DMS153 (cell line): ENCODE measurements around the gene KRTAP10-6.
"Not testable (repeated sequence)": the region's sequence is repeated elsewhere in the genome, so short reads cannot be mapped to it uniquely, and the experiment has no call there.

Experiments used
- DNase-seq: peaks from one replicate; lab custom pipeline; 2025; lab: John Stamatoyannopoulos, UW

Gene KRTAP10-6

DNA sequence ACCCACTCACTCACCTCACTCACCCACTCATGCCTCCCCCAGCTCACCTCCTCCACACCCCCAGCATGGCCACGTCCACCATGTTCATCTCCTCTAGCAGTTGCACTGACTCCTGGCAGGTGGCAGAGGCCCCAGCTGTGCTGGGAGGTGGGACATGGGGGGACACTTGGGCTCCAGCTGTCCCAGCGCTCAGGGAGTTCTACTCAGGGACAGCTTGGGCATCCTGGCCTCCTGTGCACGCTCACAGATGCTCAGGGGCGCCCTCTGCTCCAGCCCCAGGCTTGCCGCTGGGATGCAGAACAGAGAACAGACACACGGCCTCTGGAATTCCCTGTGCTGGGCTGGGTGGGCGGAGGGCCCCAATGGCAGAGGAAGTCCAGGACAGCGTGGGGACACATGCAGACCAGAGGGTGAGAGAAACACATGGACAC, 24.8 kb upstream of the KRTAP10-6 start:
- DNase-seq = no peak

DNA sequence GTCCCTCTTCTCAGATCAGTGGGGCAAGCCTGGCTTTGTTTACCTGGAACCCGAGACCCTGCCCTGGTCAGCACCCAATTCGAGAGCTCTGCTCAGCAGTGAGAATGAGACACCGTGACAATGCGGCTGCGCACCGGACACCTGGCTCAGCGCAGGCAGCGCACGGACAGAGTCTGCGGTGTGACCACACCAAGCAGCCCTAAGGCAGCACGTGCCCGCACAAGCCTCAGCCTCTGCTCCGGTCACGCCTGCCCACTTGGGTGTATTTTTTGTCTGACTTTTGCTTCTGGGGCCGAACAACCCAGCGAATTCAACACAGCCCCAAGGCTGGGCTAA, 24.3 kb upstream of the KRTAP10-6 start:
- DNase-seq = no peak

DNA sequence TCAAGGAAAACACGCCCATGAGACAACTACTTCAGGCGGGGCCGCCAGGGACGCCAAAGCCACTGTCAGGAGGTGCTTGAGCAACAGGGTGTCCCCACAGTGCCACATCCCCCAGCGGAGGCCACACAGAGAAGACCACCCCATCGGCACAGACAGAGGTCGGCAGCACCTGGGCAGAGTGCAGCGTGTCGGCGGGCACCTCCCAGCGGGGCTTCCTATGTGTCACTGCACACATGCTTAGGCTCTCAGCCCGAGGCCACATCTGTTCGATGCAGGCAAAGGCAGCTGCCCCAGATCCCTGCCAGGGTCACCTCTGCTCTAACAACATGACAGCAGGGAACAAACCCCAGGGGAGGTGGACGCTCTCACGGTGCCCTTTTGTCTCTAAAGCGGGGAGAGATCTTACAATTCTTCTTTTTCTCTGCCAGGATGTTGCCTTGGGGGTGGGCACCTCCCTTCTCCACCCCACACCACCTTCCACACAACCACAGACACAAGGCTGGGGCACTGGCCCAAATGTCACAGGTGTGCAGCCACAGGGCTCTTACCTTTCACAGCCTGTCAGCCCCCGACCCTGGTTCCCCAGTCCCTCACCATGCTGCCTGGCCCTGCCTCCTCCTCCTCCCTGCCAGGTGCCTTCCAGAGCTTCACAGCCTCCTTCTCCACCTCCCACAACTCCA, 23.7 kb upstream of the KRTAP10-6 start:
- no peak for DNase-seq

DNA sequence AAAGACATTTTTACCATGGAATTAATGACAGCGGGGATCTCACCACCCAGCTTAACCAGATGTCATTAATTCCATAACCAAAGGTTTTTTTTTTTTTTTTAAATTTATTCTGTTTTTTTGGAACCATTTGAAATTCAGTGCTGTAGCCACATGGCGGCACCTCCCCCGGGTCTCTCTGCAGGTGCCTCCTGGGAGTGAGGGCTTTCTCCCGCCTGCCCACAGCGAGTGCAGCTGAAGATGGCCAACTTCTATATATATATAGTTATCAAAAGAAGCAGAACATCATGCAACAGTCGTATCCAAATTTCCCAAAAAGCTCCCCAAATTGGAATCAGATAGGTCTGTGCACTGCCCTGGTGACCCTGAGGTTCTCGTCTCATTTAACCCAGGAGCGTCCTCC, 23.2 kb upstream of the KRTAP10-6 start:
- DNase-seq = no peak

GRCh38 chr21:44614961-44615391, 22.7 kb upstream of the KRTAP10-6 start:
- no peak for DNase-seq

DNA sequence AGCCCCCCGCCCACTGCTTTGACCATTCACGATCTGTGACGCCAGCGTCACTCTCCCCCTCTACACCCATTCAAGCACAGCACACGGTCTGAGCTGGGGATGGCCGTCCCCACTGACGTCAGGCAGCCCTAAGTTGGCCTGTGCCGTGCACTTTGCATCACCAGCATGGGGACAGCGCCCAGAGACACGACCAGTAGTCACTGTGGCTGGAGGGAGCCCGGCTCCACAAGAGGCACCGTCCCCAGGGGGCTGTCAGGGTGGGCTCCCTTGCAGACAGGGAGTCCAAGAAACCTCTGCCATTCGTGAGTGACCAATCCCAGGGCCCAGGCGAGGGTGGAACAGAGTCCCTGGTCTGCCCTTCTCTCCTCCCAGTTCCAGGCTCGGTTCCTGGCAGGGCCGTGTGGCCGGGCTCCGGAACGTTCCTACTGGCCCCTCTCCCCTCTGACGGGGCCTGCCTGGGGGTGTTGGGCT, 21.9 kb upstream of the KRTAP10-6 start:
- no peak for DNase-seq

- DNase-seq = no peak
Observed at GRCh38 chr21:44613386-44614155, 21.3 kb upstream of the KRTAP10-6 start.

DNA sequence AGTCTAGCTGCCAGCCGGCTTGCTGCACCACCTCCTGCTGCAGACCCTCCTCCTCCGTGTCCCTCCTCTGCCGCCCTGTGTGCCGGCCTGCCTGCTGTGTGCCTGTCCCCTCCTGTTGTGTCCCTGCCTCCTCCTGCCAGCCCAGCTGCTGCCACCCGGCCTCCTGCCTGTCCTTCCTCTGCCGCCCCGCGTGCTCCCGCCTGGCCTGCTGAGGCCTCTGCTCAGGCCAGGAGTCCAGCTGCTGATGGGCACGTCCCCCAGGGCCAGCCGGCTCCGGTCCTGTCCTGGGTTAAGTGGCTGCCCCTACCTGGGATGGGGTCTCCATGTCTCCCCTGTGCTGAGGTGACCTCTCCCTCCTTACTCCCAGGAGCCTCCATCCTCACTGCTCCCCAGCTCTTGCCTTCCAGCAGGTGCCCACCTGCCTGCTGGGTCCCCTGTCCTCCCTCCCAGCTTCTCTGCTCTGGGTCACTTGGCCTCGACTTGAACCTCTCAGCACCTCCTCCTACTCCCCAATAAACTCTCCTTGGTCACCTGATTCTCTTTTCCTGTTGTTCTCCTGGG, 20.4 kb upstream of the KRTAP10-6 start:
- no peak for DNase-seq

- DNase-seq = no peak
Observed at GRCh38 chr21:44612029-44612486, 19.8 kb upstream of the KRTAP10-6 start, which contains the start of gene KRTAP10-8. KRTAP10-8 (plus strand) TSS chr21:44612079; CDS start chr21:44612101, 22 bp downstream.

- DNase-seq = no peak
Observed at GRCh38 chr21:44611551-44611950, 19.2 kb upstream of the KRTAP10-6 start.

DNA sequence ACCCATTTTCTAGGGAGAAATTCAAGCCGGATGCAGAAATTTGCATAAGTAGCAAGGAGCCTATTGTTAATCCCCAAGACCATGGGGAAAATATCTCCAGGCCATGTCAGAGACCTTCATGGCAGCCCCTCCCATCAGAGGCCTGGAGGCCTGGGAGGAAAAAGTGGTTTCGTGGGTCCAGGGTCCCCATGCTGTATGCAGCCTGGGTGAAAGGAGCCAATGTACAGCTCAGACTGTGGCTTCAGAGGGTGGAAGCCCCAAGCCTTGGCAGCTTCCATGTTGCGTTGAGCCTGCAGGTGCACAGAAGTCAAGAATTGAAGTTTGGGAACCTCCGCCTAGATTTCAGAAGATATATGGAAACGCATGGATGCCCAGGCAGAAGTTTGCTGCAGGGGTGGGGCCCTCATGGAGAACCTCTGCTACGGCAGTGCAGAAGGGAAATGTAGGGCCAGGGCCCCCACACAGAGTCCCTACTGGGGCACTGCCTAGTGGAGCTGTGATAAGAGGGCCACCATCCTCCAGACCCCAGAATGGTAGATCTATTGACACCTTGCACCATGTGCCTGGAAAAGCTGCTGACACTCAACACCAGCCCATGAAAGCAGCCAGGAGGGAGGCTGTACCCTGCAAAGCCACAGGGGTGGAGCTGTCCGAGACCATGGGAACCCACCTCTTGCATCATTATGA, 18.0 kb upstream of the KRTAP10-6 start:
- DNase-seq = not testable (repeated sequence)

DNA sequence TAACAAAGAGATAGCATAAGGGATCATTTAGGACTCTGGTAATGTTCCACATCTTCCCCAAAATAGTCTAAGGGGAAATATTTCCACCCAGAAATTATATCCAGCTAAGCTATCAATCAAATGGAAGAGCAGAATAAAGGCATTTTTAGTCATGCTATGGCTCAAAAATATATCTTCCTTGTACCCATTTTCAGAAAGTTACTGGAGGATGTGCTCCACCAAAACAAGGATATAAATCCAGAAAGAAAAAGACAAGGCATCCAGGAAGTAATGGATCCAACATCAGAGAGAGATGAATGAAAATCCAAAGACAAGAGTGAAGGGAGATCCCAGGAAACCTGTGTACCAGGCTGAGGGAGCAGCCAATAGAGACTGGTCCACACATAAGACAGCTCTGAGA, 16.9 kb upstream of the KRTAP10-6 start:
- no peak for DNase-seq

DNA sequence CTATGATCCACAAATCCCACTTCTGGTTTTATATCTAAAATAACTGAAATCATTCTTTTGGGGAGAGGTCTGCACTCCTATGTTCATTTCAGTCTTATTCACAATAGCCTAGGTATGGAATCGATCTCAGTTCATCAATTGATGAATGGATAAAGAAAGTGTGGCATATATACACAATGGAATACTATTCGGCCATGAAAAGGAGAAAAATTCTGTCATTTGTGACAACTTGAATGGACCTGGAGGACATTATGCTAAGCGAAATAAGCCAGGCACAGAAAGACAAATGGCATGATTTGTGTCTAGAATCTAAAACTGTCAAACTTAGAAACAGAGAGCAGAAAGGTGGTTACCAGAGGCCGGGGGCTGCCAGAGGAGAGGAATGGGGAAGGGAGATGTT, 14.2 kb upstream of the KRTAP10-6 start:
- DNase-seq = no peak

- DNase-seq = no peak
Observed at GRCh38 chr21:44603911-44604310, 11.6 kb upstream of the KRTAP10-6 start.

DNA sequence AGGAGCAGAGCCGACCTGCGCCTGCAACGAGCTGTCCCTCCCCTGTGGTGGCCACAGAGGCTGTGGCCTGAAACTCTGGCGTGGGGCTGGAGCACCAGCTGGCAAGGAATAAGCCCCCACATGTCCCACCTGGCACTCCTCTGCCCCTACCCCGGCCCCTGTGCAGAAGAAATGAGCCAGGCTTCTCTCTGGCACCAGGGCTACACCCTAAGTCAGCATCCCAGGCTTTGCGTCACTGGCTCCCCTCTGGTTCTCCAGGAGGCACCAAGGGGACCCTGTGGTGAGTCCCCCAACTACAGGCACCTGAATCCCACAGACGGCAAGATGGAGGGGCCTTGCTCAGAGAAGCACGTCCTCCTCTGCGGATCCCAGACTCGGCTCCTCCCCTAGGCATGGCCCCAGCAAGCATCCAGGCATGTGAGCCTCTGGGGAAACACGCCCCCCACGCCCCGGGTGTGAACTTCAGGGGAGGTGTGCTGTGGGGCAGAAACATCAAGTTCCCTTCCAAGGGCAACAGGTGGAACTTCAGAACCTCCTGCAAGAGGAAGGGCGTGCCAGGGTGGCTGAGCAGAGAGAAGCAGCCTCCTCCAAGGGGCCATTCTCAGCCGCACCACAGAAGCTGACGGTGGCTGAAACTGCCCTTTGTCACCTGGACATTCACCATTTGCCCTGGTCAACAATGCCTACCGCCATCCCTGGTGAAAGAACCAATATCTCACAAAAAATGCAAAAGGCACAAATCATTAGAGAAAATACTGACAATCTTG, 11.0 kb upstream of the KRTAP10-6 start:
- DNase-seq = no peak

GRCh38 chr21:44602463-44602850, 10.2 kb upstream of the KRTAP10-6 start:
- DNase-seq = no peak

DNA sequence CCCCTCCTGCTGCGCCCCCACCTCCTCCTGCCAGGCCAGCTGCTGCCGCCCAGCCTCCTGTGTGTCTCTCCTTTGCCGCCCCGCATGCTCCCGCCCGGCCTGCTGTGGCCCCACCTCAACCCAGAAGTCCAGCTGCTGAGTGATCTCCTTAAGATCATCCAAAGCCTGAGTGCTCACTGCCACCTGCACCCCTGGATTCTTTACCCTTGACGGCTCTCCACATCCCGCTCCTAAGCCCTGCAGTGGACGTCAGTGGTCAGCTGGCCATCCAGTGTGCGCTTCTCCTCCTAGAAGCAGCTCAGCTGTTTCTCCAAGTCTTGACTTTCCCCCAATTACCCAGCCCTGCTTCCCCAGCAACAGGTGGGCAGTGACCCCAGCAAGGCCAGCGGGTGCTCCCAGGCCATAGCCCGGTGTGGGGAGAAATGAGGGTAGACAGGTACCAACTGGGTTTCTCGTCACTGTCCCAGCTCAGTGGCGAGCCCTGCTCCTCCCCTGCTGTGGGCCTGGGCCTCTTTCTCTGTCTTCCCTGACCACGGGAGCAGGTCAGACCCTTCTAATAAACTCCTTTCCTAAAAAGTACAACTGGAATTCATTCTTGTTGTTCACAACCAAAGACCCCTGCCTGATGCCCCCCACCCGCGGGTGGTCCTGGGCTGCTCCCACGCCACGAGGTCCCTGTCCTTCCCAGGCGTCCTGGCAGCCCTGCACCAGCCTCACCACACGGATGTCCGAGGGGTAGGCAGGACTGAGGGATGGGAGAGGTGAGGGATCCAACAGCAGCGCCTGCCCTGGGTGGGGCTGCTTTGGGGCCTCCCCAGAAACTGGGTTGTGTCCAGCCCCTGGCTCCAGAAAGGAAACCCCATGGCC, 9.5 kb upstream of the KRTAP10-6 start:
- no peak for DNase-seq

- DNase-seq = not testable (repeated sequence)
Observed at GRCh38 chr21:44601091-44601490, 8.8 kb upstream of the KRTAP10-6 start.

DNA sequence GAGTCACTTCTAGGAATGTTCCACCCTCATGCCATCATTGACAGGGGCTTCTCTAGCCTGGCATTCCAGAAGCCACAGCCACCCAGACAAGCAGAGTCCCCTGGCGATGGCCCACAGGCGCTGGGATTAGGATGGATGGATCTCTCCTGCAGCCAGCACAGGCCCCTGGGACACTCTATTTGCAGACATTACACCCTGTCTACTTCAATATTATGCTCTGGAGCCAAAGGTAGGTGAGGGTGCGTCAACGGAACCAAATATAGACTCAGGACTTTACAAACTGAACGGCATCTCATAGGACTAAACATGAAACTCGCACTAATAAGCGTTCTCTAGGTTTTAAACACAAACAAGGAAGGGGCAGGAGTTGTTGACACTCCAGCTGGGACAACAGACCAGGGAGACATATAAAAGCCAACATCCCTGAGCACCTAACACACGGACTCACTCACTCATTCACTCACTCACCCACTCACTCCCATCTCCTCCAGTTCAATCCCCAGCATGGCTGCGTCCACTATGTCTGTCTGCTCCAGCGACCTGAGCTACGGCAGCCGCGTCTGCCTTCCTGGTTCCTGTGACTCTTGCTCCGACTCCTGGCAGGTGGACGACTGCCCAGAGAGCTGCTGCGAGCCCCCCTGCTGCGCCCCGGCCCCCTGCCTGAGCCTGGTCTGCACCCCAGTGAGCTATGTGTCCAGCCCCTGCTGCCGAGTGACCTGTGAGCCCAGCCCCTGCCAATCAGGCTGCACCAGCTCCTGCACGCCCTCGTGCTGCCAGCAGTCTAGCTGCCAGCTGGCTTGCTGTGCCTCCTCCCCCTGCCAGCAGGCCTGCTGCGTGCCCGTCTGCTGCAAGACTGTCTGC, 8.0 kb upstream of the KRTAP10-6 start, which contains the start of gene KRTAP10-7:
Gene KRTAP10-7, plus strand, starts transcription at position 480 of the 861 bp plus-strand sequence. Its CDS starts 25 bp downstream, at position 505.
- DNase-seq = not testable (repeated sequence)
